ENCODE data around the gene PDE4A.

PDE4A gene

DNA sequence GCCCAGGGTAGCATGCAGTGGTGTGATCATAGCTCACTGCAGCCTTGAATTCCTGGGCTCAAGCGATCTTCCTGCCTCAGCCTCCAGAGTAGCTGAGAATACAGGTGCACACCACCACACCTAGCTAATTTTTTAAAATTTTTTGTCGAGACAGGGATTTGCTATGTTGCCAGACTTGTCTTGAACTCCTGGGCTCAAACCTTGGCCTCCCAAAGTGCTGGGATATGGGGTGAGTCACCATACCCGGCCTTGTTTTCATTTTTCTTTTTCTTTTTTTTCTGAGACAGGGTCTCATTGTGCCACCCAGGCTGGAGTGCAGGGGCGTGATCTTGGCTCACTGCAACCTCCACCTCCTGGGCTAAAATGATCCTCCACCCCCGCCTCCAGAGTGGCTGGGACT is 44.1 kb downstream of the PDE4A start:
- ChIA-PET CTCF (no interaction called here), POLR2A (no interaction called here)
- TF ChIP-seq TARDBP (IDR thresholded peaks at IDR 0.05) (no peak), FOXM1 (IDR thresholded peaks at IDR 0.05; ENCODE audit: borderline replicate concordance) (no peak), NFRKB (IDR thresholded peaks at IDR 0.05) (no peak), L3MBTL2 (conservative IDR thresholded peaks at IDR 0.05) (no peak), LEF1 (IDR thresholded peaks at IDR 0.05; ENCODE audit: borderline replicate concordance) (no peak), BHLHE40 (IDR thresholded peaks at IDR 0.05; ENCODE audit: borderline replicate concordance) (no peak), ARNT (IDR thresholded peaks at IDR 0.05) (no peak), CTBP1 (IDR thresholded peaks at IDR 0.05; ENCODE audit: borderline replicate concordance) (no peak), FOXK2 (IDR thresholded peaks at IDR 0.05) (no peak), SP1 (IDR thresholded peaks at IDR 0.05) (no peak), ELF4 (IDR thresholded peaks at IDR 0.05) (no peak), SUZ12 (IDR thresholded peaks at IDR 0.05) (no peak), FOXA1 (IDR thresholded peaks at IDR 0.05) (no peak)
- TF ChIP-seq, protein P1, sequence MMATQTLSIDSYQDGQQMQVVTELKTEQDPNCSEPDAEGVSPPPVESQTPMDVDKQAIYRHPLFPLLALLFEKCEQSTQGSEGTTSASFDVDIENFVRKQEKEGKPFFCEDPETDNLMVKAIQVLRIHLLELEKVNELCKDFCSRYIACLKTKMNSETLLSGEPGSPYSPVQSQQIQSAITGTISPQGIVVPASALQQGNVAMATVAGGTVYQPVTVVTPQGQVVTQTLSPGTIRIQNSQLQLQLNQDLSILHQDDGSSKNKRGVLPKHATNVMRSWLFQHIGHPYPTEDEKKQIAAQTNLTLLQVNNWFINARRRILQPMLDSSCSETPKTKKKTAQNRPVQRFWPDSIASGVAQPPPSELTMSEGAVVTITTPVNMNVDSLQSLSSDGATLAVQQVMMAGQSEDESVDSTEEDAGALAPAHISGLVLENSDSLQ (IDR thresholded peaks at IDR 0.05), result no peak

DNA sequence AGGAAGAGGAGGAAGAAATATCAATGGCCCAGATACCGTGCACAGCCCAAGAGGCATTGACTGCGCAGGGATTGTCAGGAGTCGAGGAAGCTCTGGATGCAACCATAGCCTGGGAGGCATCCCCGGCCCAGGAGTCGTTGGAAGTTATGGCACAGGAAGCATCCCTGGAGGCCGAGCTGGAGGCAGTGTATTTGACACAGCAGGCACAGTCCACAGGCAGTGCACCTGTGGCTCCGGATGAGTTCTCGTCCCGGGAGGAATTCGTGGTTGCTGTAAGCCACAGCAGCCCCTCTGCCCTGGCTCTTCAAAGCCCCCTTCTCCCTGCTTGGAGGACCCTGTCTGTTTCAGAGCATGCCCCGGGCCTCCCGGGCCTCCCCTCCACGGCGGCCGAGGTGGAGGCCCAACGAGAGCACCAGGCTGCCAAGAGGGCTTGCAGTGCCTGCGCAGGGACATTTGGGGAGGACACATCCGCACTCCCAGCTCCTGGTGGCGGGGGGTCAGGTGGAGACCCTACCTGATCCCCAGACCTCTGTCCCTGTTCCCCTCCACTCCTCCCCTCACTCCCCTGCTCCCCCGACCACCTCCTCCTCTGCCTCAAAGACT is 46.9 kb downstream of the PDE4A start:
- POLR2A ChIA-PET, result no interaction called here
- CTCF ChIA-PET, result interaction anchor here (1.1 kb wide), 1 partner anchor 11 kb away, joined by 3 read pairs; no protein-coding TSS in a partner anchor
- TF ChIP-seq CTBP1 (IDR thresholded peaks at IDR 0.05; ENCODE audit: borderline replicate concordance) (no peak), NFRKB (IDR thresholded peaks at IDR 0.05) (no peak), SUZ12 (IDR thresholded peaks at IDR 0.05) (no peak), LEF1 (IDR thresholded peaks at IDR 0.05; ENCODE audit: borderline replicate concordance) (no peak), L3MBTL2 (conservative IDR thresholded peaks at IDR 0.05) (no peak), ARNT (IDR thresholded peaks at IDR 0.05) (no peak), FOXA1 (IDR thresholded peaks at IDR 0.05) (no peak), HDGF (IDR thresholded peaks at IDR 0.05; ENCODE audit: borderline replicate concordance) (no peak), ELF4 (IDR thresholded peaks at IDR 0.05) (no peak), FOXK2 (IDR thresholded peaks at IDR 0.05) (no peak), FOXM1 (IDR thresholded peaks at IDR 0.05; ENCODE audit: borderline replicate concordance) (no peak), BHLHE40 (IDR thresholded peaks at IDR 0.05; ENCODE audit: borderline replicate concordance) (no peak), SP1 (IDR thresholded peaks at IDR 0.05) (no peak), ZNF384 (IDR thresholded peaks at IDR 0.05) (no peak), TARDBP (IDR thresholded peaks at IDR 0.05) (no peak)
- TF ChIP-seq, protein P1 (IDR thresholded peaks at IDR 0.05), result no peak
- no peak for DNase-seq (ENCODE audit: extremely low spot score)

More for the DNA sequence above, 44.1 kb downstream of the PDE4A start:
- DNase-seq (ENCODE audit: extremely low spot score), result no peak

DNA sequence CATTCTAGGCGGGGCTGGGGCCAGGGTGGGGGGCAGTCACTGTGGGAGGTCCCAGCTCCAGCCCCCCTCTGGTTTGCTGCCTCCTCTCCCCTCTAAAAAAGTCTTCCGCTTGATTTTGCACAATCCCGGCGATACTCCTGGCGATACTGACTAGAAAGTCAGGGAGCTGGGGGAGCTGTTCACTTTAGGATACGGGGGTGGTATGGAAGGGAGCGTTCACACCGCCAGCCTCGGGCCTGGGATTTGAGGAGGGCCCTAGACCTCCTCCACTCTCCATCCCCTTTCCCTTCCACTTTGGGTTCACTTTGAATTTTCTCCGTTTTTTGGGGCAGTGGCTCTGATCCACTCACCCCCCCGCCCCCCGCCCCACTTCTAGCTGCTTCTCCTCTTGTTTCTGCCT is 47.8 kb downstream of the PDE4A start:
- POLR2A ChIA-PET, result no interaction called here
- TF ChIP-seq CTBP1 (IDR thresholded peaks at IDR 0.05; ENCODE audit: borderline replicate concordance) (no peak), BHLHE40 (IDR thresholded peaks at IDR 0.05; ENCODE audit: borderline replicate concordance) (no peak), TARDBP (IDR thresholded peaks at IDR 0.05) (no peak), ARNT (IDR thresholded peaks at IDR 0.05) (no peak), SP1 (IDR thresholded peaks at IDR 0.05) (no peak), ELF4 (IDR thresholded peaks at IDR 0.05) (no peak), NFRKB (IDR thresholded peaks at IDR 0.05) (no peak), FOXM1 (IDR thresholded peaks at IDR 0.05; ENCODE audit: borderline replicate concordance) (no peak), ZNF384 (IDR thresholded peaks at IDR 0.05) (no peak), LEF1 (IDR thresholded peaks at IDR 0.05; ENCODE audit: borderline replicate concordance) (no peak), SUZ12 (IDR thresholded peaks at IDR 0.05) (no peak)
- TF ChIP-seq, protein P1 (IDR thresholded peaks at IDR 0.05), result no peak
- CTCF ChIA-PET, result no interaction called here
- DNase-seq (ENCODE audit: extremely low spot score), result no peak

DNA sequence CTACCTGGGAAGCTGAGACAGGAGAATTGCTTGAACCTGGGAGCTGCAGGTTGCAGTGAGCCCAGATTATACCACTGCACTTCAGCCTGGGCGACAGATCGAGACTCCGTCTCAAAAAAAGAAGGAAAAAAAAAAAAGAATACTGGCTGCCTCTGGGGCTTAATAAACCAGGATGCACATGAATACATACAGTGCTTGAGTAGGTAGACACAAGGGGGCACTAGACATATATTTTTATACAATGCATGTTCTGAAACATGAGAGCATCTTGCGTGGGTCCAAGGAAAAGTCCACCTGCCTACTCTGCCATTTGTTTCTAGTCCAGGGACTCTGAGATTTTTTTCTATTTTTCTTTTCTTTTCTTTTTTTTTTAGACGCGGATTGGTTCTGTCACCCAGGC is 51.6 kb downstream of the PDE4A start:
- DNase-seq (ENCODE audit: extremely low spot score), result peak; percentile 47
- POLR2A ChIA-PET, result no interaction called here
- CTCF ChIA-PET, result interaction anchor here (0.6 kb wide), 2 partner anchors 11 to 67 kb away, joined by 3 read pairs; no protein-coding TSS in a partner anchor
- TF ChIP-seq HDGF (IDR thresholded peaks at IDR 0.05; ENCODE audit: borderline replicate concordance), result no peak
- peak; percentile 83 for TF ChIP-seq ZNF384 (IDR thresholded peaks at IDR 0.05)
- TF ChIP-seq NFRKB (IDR thresholded peaks at IDR 0.05), result no peak

DNA sequence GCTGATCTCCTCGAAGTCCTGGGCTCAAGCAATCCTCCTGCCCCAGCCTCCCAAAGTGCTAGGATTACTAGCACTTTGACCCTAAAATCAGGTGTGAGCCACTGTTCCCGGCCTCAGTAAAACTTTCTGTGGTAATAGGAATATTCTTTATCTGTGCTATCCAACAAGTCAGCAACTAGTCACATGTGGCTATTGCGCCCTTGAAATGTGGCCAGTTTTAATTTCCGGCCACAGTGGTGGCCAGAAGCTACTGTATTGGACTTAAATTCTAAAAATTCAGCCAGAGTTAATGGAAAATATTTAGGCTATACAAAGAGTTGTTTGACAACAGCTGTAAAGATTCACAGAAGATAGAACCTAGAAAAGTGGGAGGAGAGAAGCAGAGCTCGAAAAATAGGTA is 52.9 kb downstream of the PDE4A start:
- DNase-seq (ENCODE audit: extremely low spot score), result no peak
- no peak for TF ChIP-seq FOXM1 (IDR thresholded peaks at IDR 0.05; ENCODE audit: borderline replicate concordance)
- TF ChIP-seq FOXK2 (IDR thresholded peaks at IDR 0.05), result no peak
- TF ChIP-seq FOXA1 (IDR thresholded peaks at IDR 0.05), result no peak
- TF ChIP-seq TARDBP (IDR thresholded peaks at IDR 0.05), result no peak
- TF ChIP-seq NFRKB (IDR thresholded peaks at IDR 0.05), result no peak
- TF ChIP-seq LEF1 (IDR thresholded peaks at IDR 0.05; ENCODE audit: borderline replicate concordance), result no peak
- TF ChIP-seq SUZ12 (IDR thresholded peaks at IDR 0.05), result no peak
- TF ChIP-seq, protein P1 (IDR thresholded peaks at IDR 0.05), result no peak
- no peak for TF ChIP-seq ZNF384 (IDR thresholded peaks at IDR 0.05)
- TF ChIP-seq L3MBTL2 (conservative IDR thresholded peaks at IDR 0.05), result no peak
- no peak for TF ChIP-seq ARNT (IDR thresholded peaks at IDR 0.05)
- no peak for TF ChIP-seq BHLHE40 (IDR thresholded peaks at IDR 0.05; ENCODE audit: borderline replicate concordance)
- no peak for TF ChIP-seq HDGF (IDR thresholded peaks at IDR 0.05; ENCODE audit: borderline replicate concordance)
- no peak for TF ChIP-seq CTBP1 (IDR thresholded peaks at IDR 0.05; ENCODE audit: borderline replicate concordance)
- no peak for TF ChIP-seq SP1 (IDR thresholded peaks at IDR 0.05)
- no peak for TF ChIP-seq ELF4 (IDR thresholded peaks at IDR 0.05)
- ChIA-PET POLR2A (no interaction called here), CTCF (no interaction called here)

Data from HEK293T (cell line).